HepG2 (cell line): ENCODE data around the gene PLCB1.

ENCODE experiments used
- JUNB ChIP-seq: sonication (generic); formaldehyde crosslinking; IDR thresholded peaks from 2 replicates; pipeline ENCODE4 v1.8.0; 2022; ENCODE audit warnings: missing genetic modification reagents, mild to moderate bottlenecking, borderline replicate concordance
- KDM1A ChIP-seq: IDR thresholded peaks from 2 replicates; pipeline ENCODE4 v1.6.1; 2016; ENCODE audit warnings: missing compliant biosample characterization
- MATR3 ChIP-seq: sonication (generic); formaldehyde crosslinking; IDR thresholded peaks from 2 replicates; pipeline ENCODE4 v1.4.0; 2020; ENCODE audit warnings: missing genetic modification reagents
- RAD51 ChIP-seq: fragments of 450-650 bp; IDR thresholded peaks from 2 replicates; pipeline ENCODE4 v1.6.1; 2016; ENCODE audit warnings: borderline replicate concordance
- ZNF317 ChIP-seq: sonication (generic); formaldehyde crosslinking; IDR thresholded peaks from 2 replicates; pipeline ENCODE4 v1.5.0; 2020; ENCODE audit warnings: mild to moderate bottlenecking, missing genetic modification reagents
- ZNF331 ChIP-seq: sonication (generic); formaldehyde crosslinking; IDR thresholded peaks from 2 replicates; pipeline ENCODE4 v1.4.0; 2020; ENCODE audit warnings: missing genetic modification reagents
- TF ChIP-seq, protein P1 (sequence below), 2 experiments: sonication (generic) in 1 of 2; formaldehyde crosslinking in 1 of 2; IDR thresholded peaks; 2 replicates each; pipeline versions ENCODE4 v1.5.1 to v1.6.1; 2011 to 2020; ENCODE audit warnings: borderline replicate concordance in 1 of 2, low read depth in 1 of 2, low read length in 1 of 2, mild to moderate bottlenecking in 1 of 2, missing genetic modification reagents in 1 of 2, moderate library complexity in 1 of 2

DNA sequence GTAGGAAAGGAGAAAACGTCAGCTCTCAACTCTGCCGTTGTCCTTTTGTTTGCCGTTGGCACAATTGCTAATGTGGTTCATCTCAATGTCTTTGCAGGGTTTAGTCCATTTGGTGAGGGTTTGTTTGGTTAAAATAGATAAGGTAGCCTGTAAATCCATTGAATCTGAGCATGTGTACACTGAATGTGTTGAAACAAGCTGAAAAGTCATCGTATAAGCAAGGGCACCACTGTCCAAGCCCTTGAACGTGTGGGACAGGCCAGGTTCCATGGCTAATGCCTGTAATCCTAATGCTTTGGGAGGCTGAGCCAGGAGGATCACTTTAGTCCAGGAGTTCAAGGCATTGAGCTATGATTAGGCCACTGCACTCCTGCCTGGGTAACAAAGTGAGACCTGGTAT lies 712.1 kb downstream of the PLCB1 start:
- TF ChIP-seq ZNF317 (CRISPR knock-in tag) = no peak
- TF ChIP-seq ZNF331 (CRISPR knock-in tag) = no peak
- no peak for TF ChIP-seq JUNB (CRISPR knock-in tag)
- TF ChIP-seq MATR3 = no peak
- TF ChIP-seq KDM1A (CRISPR knock-in tag) = no peak
- TF ChIP-seq RAD51 = no peak
- TF ChIP-seq, protein P1, sequence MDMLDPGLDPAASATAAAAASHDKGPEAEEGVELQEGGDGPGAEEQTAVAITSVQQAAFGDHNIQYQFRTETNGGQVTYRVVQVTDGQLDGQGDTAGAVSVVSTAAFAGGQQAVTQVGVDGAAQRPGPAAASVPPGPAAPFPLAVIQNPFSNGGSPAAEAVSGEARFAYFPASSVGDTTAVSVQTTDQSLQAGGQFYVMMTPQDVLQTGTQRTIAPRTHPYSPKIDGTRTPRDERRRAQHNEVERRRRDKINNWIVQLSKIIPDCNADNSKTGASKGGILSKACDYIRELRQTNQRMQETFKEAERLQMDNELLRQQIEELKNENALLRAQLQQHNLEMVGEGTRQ (IDR thresholded peaks at IDR 0.05; ENCODE audit: low read depth, low read length) = no peak
- TF ChIP-seq, protein P1 (CRISPR knock-in tag; IDR thresholded peaks at IDR 0.05; ENCODE audit: borderline replicate concordance) = no peak
